Gastrocnemius medialis (tissue), 4 donors: ENCODE measurements around the gene ZNF846.
"Not testable (repeated sequence)": the region's sequence is repeated elsewhere in the genome, so short reads cannot be mapped to it uniquely, and the experiment has no call there.

Experiments used
- POLR2A ChIP-seq, 2 donors: fragments of 450-650 bp; IDR thresholded peaks; one replicate each; pipeline ENCODE4 v1.6.1; 2017; ENCODE audit warnings: antibody characterized with exemption in 2 of 2, mild to moderate bottlenecking in 2 of 2, moderate library complexity in 2 of 2
- TF ChIP-seq, protein P1 (sequence below), 5 experiments: fragments of 450-650 bp in 3 of 5; fragments of 200-600 bp in 2 of 5; sonication (generic) in 2 of 5; IDR thresholded peaks in 4 of 5; conservative IDR thresholded peaks in 1 of 5; 1 replicate in 4 of 5; 2 replicates in 1 of 5; pipeline ENCODE4 v1.5.1; 2016 to 2019; ENCODE audit warnings: antibody characterized with exemption in 5 of 5, mild to moderate bottlenecking in 3 of 5, moderate library complexity in 3 of 5

- TF ChIP-seq, protein P1, sequence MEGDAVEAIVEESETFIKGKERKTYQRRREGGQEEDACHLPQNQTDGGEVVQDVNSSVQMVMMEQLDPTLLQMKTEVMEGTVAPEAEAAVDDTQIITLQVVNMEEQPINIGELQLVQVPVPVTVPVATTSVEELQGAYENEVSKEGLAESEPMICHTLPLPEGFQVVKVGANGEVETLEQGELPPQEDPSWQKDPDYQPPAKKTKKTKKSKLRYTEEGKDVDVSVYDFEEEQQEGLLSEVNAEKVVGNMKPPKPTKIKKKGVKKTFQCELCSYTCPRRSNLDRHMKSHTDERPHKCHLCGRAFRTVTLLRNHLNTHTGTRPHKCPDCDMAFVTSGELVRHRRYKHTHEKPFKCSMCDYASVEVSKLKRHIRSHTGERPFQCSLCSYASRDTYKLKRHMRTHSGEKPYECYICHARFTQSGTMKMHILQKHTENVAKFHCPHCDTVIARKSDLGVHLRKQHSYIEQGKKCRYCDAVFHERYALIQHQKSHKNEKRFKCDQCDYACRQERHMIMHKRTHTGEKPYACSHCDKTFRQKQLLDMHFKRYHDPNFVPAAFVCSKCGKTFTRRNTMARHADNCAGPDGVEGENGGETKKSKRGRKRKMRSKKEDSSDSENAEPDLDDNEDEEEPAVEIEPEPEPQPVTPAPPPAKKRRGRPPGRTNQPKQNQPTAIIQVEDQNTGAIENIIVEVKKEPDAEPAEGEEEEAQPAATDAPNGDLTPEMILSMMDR (IDR thresholded peaks at IDR 0.05 in 4 of 5, conservative IDR thresholded peaks at IDR 0.05 in 1 of 5) = not testable (repeated sequence)
- TF ChIP-seq POLR2A (IDR thresholded peaks at IDR 0.05) = not testable (repeated sequence)
These were observed 21.0 kb upstream of the ZNF846 start for GRCh38 chr19:9789579-9789978.
